GM18867 (cell line): ENCODE data around the gene SP3.
"Not testable (repeated sequence)": the region's sequence is repeated elsewhere in the genome, so short reads cannot be mapped to it uniquely, and the experiment has no call there.

ENCODE experiments used
- ATAC-seq: cut with Tn5 transposase; IDR thresholded peaks from one replicate; pipeline ENCODE4 v1.9.1; 2021; ENCODE audit warnings: mild to moderate bottlenecking, moderate library complexity; ENCODE audit not compliant: unreplicated experiment

The SP3 gene

GRCh38 chr2:173896755-173897154 lies 68.4 kb downstream of the SP3 start:
- no peak for ATAC-seq

GRCh38 chr2:173892341-173892740 lies 72.8 kb downstream of the SP3 start:
- ATAC-seq: no peak

GRCh38 chr2:173891315-173892037 lies 73.7 kb downstream of the SP3 start:
- no peak for ATAC-seq

- ATAC-seq: not testable (repeated sequence)
Observed at GRCh38 chr2:173889464-173889863, 75.7 kb downstream of the SP3 start.

- ATAC-seq: no peak
Observed at GRCh38 chr2:173886613-173887012, 78.6 kb downstream of the SP3 start.

- ATAC-seq: no peak
Observed at GRCh38 chr2:173884025-173884802, 81.0 kb downstream of the SP3 start.

GRCh38 chr2:173881886-173882285 lies 83.3 kb downstream of the SP3 start:
- ATAC-seq: no peak

GRCh38 chr2:173881461-173881860 lies 83.7 kb downstream of the SP3 start:
- no peak for ATAC-seq

- no peak for ATAC-seq
Observed at GRCh38 chr2:173880561-173880960, 84.6 kb downstream of the SP3 start.

GRCh38 chr2:173876833-173877413 lies 88.2 kb downstream of the SP3 start:
- no peak for ATAC-seq

- ATAC-seq: peak; percentile 96
Observed at GRCh38 chr2:173874894-173875237, 90.3 kb downstream of the SP3 start.

- peak; percentile 33 for ATAC-seq
Observed at GRCh38 chr2:173874003-173874893, 90.9 kb downstream of the SP3 start.

- no peak for ATAC-seq
Observed at GRCh38 chr2:173872714-173873113, 92.5 kb downstream of the SP3 start.

GRCh38 chr2:173869244-173870229 lies 95.6 kb downstream of the SP3 start:
- ATAC-seq: no peak

GRCh38 chr2:173868406-173868805 lies 96.8 kb downstream of the SP3 start:
- ATAC-seq: no peak

- ATAC-seq: no peak
Observed at GRCh38 chr2:173866874-173867618, 98.1 kb downstream of the SP3 start.

GRCh38 chr2:173865971-173866873 lies 99.0 kb downstream of the SP3 start:
- no peak for ATAC-seq

GRCh38 chr2:173862612-173863217 lies 102.5 kb downstream of the SP3 start:
- ATAC-seq: no peak
